Lower lobe of right lung (tissue), 2 donors: ENCODE measurements around the gene SEC22C. TPM values are rescaled to one million over a fixed set of nuclear protein-coding genes. Genes with fewer than 3 reads are reported as not detected.

Experiments used
- ATAC-seq, 2 donors: fragments of 200-7000 bp; cut with Tn5 transposase; one replicate each; pipeline ENCODE4 v1.9.1; 2020 to 2022; ENCODE audit warnings: mild to moderate bottlenecking in 2 of 2, moderate library complexity in 2 of 2
- DNase-seq: peaks from one replicate; pipeline ENCODE4 v3.0.0-alpha.2; 2020
- H3K27ac ChIP-seq: fragments of 200-600 bp; one replicate; pipeline ENCODE4 v1.8.0; 2022
- H3K27me3 ChIP-seq: fragments of 200-600 bp; one replicate; pipeline ENCODE4 v1.8.0; 2022; ENCODE audit warnings: low read depth
- H3K36me3 ChIP-seq: fragments of 200-600 bp; one replicate; pipeline ENCODE4 v1.8.0; 2022; ENCODE audit warnings: mild to moderate bottlenecking
- H3K4me1 ChIP-seq: fragments of 200-600 bp; one replicate; pipeline ENCODE4 v1.8.0; 2022
- H3K4me3 ChIP-seq: fragments of 200-600 bp; one replicate; pipeline ENCODE4 v1.8.0; 2022; ENCODE audit warnings: mild to moderate bottlenecking
- H3K9me3 ChIP-seq: fragments of 200-600 bp; one replicate; pipeline ENCODE4 v1.8.0; 2022
- intact Hi-C: fragments of 100-400 bp; cut with DNase I; formaldehyde crosslinking; loops from one replicate; pipeline ENCODE4 v1.11.0; 2022
- total RNA-seq: library from RNA; stranded (reverse); fragmentation: NEBNext Ultra II Directional; extraction: Animal tissue kit (Norgen Biotek cat#: 25700); gene quantifications from one replicate; pipeline ENCODE4 v1.2.1, GENCODE V29; 2021
- TF ChIP-seq, protein P1 (sequence below): fragments of 200-600 bp; IDR thresholded peaks from one replicate; pipeline ENCODE4 v1.8.0; 2022; ENCODE audit warnings: antibody characterized with exemption, mild to moderate bottlenecking
- donor health status: DM: no; HTN: yes; CAD: no; lungs with severe emphysema.

The SEC22C gene
- total RNA-seq, 1 donor from 2014 or later, result 51.3 TPM

DNA sequence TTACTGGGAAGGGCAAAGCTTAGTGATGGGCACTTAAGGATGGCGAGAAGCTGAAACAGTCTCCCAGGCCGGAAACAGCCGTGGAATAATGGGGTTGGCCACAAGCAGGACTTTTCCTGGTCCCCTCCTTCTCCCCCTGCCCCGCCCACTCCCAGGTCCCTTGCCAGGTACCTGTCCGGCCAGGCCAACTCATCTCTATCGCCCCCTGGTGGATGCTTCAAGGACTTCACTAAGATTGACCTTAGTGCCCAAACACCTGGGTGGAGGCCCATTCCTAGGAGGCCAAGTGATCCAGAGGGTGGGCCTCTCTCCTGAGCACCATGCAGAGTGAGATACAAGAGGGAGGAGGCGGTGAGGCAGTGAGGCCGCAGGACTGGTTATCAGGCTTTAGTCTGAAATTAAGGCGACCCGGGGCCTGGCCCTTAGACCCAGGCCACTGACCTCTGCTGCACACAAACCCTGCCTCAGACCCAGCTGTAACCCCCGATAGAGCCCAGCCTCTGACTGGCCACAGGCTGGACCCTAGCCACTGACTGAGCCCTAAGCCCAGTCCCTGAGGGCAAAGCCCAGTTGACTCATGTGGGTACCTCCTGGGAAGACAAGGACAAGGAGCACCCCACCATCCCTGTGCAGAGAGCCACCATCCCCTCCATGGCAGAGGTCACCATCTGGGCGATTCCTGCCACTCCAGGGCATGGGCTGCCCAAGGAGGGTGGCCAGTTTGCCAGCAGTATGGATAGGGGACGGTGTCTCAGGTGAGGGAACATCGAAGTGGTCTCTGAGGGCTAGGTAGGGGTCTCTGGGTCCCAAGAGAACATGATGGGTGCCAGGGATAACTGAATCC is 41.7 kb downstream of the SEC22C start:
- H3K27ac ChIP-seq, result peak overlapping the region; percentile 53
- no peaks in the 10 kb centered on the region for H3K9me3 ChIP-seq
- H3K36me3 ChIP-seq, result no peaks in the 10 kb centered on the region
- TF ChIP-seq, protein P1, sequence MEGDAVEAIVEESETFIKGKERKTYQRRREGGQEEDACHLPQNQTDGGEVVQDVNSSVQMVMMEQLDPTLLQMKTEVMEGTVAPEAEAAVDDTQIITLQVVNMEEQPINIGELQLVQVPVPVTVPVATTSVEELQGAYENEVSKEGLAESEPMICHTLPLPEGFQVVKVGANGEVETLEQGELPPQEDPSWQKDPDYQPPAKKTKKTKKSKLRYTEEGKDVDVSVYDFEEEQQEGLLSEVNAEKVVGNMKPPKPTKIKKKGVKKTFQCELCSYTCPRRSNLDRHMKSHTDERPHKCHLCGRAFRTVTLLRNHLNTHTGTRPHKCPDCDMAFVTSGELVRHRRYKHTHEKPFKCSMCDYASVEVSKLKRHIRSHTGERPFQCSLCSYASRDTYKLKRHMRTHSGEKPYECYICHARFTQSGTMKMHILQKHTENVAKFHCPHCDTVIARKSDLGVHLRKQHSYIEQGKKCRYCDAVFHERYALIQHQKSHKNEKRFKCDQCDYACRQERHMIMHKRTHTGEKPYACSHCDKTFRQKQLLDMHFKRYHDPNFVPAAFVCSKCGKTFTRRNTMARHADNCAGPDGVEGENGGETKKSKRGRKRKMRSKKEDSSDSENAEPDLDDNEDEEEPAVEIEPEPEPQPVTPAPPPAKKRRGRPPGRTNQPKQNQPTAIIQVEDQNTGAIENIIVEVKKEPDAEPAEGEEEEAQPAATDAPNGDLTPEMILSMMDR, result peak; percentile 76
- ATAC-seq (peak; percentile 59 to 74), DNase-seq (peak; percentile 80)
- peaks cover 61% of the 10 kb centered on the region for H3K4me1 ChIP-seq
- H3K27me3 ChIP-seq, result no peaks in the 10 kb centered on the region
- intact Hi-C loops, result no loop called here
- H3K4me3 ChIP-seq, result no peak overlapping the region

DNA sequence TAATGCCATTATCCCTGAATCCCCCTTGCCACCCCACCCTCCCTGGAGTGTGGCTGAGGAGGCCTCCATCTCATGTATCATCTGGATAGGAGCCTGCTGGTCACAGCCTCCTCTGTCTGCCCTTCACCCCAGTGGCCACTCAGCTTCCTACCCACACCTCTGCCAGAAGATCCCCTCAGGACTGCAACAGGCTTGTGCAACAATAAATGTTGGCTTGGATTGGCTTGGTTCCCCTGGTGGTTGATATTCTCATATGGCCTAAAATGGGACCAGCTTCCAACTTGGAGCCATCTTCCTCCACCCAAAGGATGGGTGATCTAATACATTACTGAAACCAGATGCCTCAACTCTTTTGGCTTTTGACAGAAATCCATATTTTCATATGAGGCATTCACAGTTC is 44.4 kb downstream of the SEC22C start:
- peaks cover 40% of the 10 kb centered on the region for H3K4me1 ChIP-seq
- peaks cover 13% of the 10 kb centered on the region for H3K36me3 ChIP-seq
- no peak overlapping the region for H3K4me3 ChIP-seq
- intact Hi-C loops, result no loop called here
- DNase-seq, result no peak
- TF ChIP-seq, protein P1, result no peak
- no peaks in the 10 kb centered on the region for H3K27me3 ChIP-seq
- no peak overlapping the region for H3K27ac ChIP-seq
- ATAC-seq, result no peak
- H3K9me3 ChIP-seq, result no peaks in the 10 kb centered on the region

- no peak overlapping the region for H3K27ac ChIP-seq
- no peaks in the 10 kb centered on the region for H3K9me3 ChIP-seq
- peaks cover 24% of the 10 kb centered on the region for H3K36me3 ChIP-seq
- TF ChIP-seq, protein P1, result peak; percentile 49
- H3K4me1 ChIP-seq, result peaks cover 29% of the 10 kb centered on the region
- intact Hi-C loops, result no loop called here
- H3K4me3 ChIP-seq, result no peak overlapping the region
- no peaks in the 10 kb centered on the region for H3K27me3 ChIP-seq
- ATAC-seq (no peak), DNase-seq (no peak)
Observed at GRCh38 chr3:42535981-42536784, 45.6 kb downstream of the SEC22C start.

DNA sequence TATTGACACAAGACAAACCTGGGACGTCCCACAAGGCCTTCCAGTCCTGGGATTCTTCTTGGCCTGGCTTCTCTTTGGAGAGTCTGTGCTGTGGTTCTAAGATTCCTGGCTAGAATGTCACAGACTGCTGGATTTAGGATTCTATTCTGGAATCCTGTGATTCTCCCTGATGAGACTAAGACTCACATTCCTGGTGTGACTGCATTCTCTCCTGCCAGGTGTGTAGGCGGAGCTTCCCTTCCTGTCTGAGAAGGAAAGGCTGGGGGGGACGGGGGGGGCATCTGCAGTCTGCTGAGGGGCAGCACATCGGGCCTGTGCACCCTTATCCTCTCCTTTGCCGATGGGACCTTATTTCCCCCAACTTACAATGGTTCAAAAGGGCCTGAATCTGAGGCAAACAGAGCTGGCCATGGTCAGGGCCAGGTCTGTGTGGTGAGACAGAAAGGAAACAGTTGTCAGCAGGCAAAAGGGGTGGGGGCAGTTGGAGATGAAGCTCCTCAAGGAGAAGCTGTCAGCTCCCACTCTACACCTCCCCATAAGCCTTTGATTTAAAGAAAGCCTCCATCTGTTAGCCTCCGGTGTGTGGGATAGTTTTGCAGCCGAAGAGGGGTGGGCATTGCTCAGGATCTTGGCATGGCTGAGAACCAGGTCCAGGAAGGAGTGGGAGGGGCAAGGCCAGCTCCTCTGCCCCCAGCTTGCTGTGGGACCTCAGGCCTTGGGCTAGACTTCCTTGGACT is 48.4 kb downstream of the SEC22C start:
- no peaks in the 10 kb centered on the region for H3K9me3 ChIP-seq
- H3K36me3 ChIP-seq, result peaks cover 31% of the 10 kb centered on the region
- DNase-seq (no peak), ATAC-seq (no peak)
- H3K27ac ChIP-seq, result peak overlapping the region; percentile 36
- peaks cover 29% of the 10 kb centered on the region for H3K4me1 ChIP-seq
- H3K27me3 ChIP-seq, result no peaks in the 10 kb centered on the region
- TF ChIP-seq, protein P1, result no peak
- H3K4me3 ChIP-seq, result no peak overlapping the region
- intact Hi-C loops, result no loop called here

DNA sequence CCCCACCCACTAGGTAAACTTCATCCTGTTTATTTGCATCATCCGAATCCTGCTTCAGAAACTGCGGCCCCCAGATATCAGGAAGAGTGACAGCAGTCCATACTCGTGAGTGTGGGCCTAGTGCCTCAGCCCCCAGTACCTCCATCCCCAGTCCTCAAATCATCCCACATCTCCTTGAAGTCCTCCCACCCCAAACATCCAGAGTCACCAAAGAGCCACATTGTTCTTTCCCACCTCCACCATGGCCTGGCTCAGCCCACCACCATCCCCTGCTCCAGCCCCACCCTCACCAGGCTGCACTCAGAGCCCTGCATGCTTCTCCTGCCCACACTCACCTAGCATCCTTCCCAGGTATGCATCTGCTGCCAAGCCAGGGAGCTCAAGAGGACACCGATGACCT is 49.5 kb downstream of the SEC22C start:
- peak overlapping the region; percentile 36 for H3K27ac ChIP-seq
- ATAC-seq (no peak), DNase-seq (no peak)
- no peak overlapping the region for H3K4me3 ChIP-seq
- intact Hi-C loops, result no loop called here
- H3K27me3 ChIP-seq, result no peaks in the 10 kb centered on the region
- no peaks in the 10 kb centered on the region for H3K9me3 ChIP-seq
- TF ChIP-seq, protein P1, result no peak
- peaks cover 39% of the 10 kb centered on the region for H3K36me3 ChIP-seq
- peaks cover 29% of the 10 kb centered on the region for H3K4me1 ChIP-seq
